Stimulated activated CD4-positive, alpha-beta T cell treated with anti-CD3 and anti-CD28 coated beads, Interleukin-2, amount 100 ng/mL, for 48 hours (primary cell): ENCODE results near the gene NXPH2.
"Not testable (repeated sequence)": the region's sequence is repeated elsewhere in the genome, so short reads cannot be mapped to it uniquely, and the experiment has no call there.

ENCODE experiments used
- DNase-seq, 2 donors: peaks; one replicate each; pipeline ENCODE4 v3.0.0-alpha.2; 2020

NXPH2 gene

GRCh38 chr2:138752197-138752956 is 27.8 kb downstream of the NXPH2 start:
- DNase-seq = no peak

DNA sequence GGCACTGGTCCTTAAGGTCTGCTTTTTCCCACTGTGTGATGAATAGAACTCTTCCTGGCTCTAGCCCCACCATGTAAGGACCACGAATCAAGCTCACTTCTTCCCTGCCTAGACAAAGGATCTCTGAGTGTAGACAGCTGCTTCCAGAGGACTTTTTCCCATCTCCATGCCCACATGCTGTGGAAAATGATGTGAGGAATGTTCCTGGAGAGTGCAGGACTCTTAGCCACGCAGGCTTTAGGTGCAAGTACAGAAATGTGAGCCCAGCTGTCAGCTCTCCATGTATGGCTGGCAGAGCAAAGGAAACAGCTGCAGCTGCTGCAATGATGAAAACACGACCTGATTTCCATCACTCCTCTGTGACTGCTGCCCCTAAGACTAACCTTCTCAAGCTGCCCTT is 35.5 kb downstream of the NXPH2 start:
- no peak for DNase-seq

GRCh38 chr2:138742441-138743057 is 37.6 kb downstream of the NXPH2 start:
- DNase-seq = no peak

DNA sequence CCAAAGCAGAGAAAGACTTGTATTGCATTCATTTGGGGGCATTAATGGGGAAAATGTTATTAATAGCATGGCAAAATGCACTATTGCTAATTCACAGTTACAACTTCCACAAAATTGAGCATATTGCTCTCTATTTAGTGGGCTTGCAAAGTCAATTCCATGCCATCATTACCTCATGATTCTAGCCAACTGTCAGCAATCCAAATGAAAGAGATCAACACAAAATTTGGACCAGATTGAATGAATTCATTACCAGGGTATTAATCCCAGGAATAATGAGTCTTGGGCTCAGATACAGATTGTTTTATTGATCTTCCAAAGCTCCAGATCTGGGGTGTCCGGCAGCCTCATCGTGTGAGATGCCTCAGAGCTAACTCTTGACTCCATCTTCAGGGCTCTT is 38.3 kb downstream of the NXPH2 start:
- no peak for DNase-seq

DNA sequence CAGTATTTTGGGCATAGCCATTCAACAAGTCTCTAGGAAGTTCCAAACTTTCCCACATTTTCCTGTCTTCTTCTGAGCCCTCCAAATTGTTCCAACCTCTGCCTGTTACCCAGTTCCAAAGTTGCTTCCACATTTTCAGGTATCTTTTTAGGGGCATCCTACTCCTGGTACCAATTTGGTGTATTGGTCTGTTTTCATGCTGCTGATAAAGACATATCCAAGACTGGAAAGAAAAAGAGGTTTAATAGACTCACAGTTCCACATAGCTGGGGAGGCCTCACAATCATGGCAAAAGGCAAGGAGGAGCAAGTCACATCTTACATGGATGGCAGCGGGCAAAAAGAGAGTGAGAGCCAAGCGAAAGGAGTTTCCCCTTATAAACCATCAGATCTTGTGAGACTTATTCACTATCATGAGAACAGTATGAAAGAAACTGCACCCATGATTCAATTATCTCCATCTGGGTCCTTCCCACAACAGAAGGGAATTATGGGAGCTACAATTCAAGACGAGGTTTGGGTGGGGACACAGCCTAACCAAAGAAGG is 43.1 kb downstream of the NXPH2 start:
- DNase-seq = not testable (repeated sequence)

DNA sequence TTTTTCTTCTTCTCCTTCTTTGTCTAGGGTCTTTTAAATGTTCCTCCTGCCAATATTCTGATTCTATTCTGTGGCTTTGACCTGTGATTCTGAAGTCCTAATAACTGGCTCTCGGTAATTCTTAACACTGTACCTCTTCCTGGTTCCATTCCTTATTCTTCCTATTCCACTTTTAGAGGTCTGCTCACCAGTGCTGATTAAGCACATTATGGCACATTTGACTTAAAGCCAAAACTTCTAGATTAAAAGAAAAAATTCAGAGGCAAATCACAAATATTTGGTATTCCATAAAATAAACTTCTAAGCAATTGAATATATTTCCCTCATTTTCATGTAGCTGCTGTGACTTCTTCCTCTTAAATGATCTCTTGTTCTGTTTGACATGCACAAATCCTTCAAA is 47.5 kb downstream of the NXPH2 start:
- DNase-seq = no peak

GRCh38 chr2:138730497-138731030 is 49.6 kb downstream of the NXPH2 start:
- no peak for DNase-seq

DNA sequence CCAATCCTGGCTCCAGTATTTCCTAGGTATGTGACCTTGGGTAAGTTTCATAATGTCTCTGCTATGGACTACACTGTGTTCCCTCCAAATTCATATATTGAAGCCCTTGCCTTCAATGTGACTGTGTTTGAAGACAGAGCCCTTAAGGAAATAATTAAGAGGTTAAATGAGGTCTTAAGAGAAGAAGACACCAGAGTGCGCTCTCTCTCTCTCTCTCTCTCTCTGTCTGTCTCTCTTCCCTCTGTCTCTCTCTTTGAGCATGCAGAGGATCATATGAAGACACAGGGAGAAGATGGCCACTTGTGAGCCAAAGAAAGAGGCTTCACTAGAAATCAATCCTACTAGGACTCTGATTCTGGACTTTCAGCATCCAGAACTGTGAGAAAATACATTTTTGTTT is 52.2 kb downstream of the NXPH2 start:
- no peak for DNase-seq

DNA sequence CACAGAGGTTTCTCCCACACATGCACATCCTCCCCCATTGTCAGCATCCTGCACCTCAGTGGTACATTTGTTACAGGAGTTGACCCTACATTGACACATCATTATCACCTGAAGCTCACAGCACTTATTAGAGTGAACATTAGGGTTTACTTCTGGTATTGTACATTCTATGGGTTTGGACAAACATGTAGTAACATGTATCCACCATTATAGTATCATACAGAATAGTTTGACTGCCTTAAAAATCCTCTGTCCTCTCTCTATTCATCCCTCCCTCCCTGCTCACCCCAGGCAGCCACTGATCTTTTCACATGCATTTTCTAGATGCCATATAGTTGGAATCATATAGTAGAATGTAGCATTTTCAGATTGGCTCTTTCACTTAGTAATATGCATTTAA is 53.5 kb downstream of the NXPH2 start:
- no peak for DNase-seq

- no peak for DNase-seq
These were observed 55.3 kb downstream of the NXPH2 start for GRCh38 chr2:138724729-138725459.

DNA sequence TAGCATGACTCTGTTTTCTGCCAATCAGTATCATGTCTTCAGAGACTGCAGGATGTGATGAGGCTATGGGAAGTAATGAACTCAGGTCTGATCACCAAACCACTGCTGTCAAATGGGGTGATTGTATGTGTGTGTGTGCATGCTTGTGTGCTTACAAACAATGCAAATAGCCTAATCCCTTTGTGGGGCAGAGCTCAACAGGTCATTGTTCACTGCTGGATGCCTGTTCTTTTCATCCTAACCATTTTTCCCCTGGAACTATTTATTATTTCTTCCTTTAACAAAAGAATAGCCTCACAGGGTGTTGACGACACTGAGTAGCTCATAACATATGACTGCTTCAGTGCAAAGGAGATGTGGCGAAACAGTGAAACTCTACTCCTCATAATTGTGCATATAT is 55.9 kb downstream of the NXPH2 start:
- no peak for DNase-seq

GRCh38 chr2:138723196-138723987 is 56.8 kb downstream of the NXPH2 start:
- no peak for DNase-seq

GRCh38 chr2:138722316-138722715 is 57.9 kb downstream of the NXPH2 start:
- no peak for DNase-seq

GRCh38 chr2:138720035-138720838 is 60.0 kb downstream of the NXPH2 start:
- no peak for DNase-seq

DNA sequence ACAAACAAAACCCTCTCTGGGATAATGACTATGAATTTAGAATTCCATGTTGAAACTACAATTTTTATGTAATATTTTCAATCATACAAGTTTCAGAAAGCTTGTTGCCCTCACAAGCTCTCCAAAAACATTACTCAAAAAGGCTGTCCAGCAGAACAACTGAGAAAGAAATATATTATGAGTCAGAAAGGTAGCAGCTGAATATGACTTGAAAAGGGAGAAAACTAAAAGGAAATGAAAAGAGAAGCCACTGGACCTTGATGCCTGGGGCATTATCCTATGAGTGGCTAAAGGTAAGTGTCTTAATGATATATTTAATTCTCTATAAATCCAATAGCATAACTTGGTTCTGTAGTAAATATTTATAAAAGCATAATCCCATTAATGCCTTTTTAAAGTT is 61.8 kb downstream of the NXPH2 start:
- no peak for DNase-seq

GRCh38 chr2:138716183-138716582 is 64.0 kb downstream of the NXPH2 start:
- no peak for DNase-seq

DNA sequence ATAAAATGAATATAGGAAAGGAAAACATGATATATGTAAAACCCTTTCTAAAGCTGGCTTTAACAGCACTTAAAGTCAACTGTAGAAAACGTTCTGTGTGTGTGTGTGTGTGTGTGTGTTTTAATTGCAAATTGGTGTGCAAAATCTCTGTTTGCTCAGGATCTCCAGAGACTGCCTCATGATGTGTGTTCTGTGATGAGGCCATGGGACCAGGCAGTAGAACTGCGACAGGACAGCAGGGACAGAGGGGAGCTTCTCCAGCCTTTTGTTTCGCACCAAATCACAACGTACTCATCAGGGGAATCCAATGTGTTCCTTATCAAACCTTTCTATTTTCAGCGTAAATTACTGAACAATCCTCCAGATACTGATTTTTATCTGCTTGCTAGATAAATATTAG is 66.7 kb downstream of the NXPH2 start:
- no peak for DNase-seq

DNA sequence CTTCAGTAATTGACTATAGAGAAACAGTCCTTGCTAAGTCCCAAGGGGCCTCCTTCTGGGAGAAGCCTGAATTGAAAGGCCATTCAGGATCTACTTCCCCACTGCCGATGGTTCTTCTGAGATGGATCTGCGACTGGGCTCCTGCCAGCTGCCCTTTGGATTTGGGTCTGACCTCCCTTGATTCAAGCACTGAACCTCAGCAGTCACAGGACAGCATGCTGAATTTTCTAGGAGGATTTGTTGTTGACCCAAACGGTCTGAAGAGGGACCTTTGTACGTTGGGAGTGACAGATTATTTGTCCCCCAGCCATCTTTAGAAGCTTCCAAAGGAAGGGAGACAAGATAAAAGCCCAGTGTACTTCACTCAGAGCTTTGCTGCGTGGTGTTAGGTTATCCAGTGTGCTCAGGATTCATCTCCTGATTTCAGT is 67.1 kb downstream of the NXPH2 start:
- no peak for DNase-seq

DNA sequence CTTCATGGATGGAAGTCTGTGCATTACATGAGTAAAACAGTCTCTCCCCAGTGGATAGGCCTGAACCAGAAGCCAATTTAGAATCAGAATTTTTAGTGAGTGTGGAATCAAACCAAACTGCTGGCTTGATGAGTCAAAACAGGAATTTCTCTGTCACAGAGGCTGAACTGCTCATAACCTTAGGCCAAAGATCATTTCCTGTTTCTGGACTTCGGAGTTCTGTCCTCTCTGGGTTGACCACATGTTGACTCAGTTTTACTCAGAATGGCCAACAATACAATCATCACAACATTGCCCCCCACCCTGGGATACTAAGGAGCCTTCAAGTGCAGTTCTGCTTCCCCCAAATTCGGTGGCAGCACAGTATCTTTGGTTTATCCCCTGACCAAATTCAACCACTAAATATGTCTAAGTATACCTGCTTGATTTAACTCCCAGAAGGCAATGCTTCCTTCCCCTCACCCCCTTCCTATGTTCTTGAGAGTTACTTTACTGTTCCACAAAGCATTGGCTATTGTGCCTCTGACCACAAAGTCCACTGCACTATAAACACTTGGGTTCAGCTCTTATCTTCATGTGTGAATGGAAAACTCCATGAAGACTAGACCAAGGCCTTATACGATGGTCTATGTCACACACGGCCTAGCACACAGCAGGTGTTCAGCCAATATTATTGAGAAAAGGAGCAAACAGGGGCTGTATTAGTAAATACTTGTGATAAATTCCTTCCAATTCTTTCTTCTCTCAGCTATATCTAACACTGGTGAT is 67.8 kb downstream of the NXPH2 start:
- no peak for DNase-seq

GRCh38 chr2:138711812-138712211 is 68.4 kb downstream of the NXPH2 start:
- DNase-seq = no peak

DNA sequence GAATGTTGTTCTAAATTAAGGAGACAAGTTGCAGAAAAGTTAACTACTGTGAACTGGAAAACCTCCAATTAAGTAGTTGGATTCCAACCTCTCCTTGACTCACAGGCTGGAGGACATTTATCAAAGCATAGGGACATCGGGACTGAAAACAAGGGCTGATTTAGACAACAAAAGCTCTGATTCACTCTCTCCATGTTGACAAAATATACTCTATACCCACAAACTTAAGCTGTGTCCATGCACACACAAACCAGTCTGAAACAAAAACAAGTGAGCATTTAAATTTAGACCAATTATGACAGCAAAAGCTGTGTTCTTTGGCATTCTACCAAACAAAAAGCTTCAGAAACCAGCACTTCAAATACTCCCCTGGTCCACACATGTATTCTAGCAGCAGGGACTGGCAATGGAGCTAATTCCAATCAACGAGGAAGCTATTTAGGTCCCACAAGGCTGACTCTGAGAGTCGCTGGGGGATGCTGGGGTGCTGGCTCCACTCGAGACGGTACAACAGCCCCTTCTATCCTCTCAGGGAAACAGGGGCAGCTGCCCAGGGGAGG is 71.4 kb downstream of the NXPH2 start:
- DNase-seq = no peak
